ENCODE measurements around the gene GHDC.

DNA sequence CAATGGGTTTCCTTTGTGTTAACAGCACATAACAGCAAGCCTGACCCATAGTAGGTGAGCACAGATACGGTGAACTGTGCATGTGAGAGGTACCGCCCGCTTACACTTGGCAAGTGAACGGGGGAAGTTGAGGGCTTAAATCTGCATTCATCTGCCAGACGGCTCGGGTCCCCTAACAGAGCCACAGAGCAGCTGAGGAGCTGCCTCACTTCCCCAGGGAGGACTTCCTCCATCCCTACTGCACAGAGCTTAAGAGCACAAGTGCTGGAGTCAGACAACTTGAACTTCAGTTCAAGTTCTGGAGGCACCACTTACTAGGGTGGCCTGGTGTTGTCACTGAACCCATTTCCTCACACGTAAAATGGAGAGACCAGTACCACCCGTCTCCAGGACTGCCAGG, 52.9 kb downstream of the GHDC start:
- TF ChIP-seq, protein P1, sequence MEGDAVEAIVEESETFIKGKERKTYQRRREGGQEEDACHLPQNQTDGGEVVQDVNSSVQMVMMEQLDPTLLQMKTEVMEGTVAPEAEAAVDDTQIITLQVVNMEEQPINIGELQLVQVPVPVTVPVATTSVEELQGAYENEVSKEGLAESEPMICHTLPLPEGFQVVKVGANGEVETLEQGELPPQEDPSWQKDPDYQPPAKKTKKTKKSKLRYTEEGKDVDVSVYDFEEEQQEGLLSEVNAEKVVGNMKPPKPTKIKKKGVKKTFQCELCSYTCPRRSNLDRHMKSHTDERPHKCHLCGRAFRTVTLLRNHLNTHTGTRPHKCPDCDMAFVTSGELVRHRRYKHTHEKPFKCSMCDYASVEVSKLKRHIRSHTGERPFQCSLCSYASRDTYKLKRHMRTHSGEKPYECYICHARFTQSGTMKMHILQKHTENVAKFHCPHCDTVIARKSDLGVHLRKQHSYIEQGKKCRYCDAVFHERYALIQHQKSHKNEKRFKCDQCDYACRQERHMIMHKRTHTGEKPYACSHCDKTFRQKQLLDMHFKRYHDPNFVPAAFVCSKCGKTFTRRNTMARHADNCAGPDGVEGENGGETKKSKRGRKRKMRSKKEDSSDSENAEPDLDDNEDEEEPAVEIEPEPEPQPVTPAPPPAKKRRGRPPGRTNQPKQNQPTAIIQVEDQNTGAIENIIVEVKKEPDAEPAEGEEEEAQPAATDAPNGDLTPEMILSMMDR (conservative IDR thresholded peaks at IDR 0.05): no peak
- no peak for TF ChIP-seq EZH2 (IDR thresholded peaks at IDR 0.05; ENCODE audit: low read depth)
